H1 (cell line): Measurements from ENCODE around the gene TIAM2. TPM values are rescaled to one million over a fixed set of nuclear protein-coding genes. Genes with fewer than 3 reads are reported as not detected.

Source experiments
- CTCF ChIA-PET: fragments of 300-600 bp; sonication (Branson Sonifier 250); formaldehyde crosslinking; loops from one replicate; lab custom pipeline; 2021; ENCODE audit not compliant: partially characterized antibody; lab: Charles Lee
- POLR2A ChIA-PET: fragments of 300-600 bp; sonication (Branson Sonifier 250); formaldehyde crosslinking; loops from one replicate; lab custom pipeline; 2021; ENCODE audit warnings: inconsistent platforms; ENCODE audit not compliant: partially characterized antibody; lab: Charles Lee
- DNase-seq, 2 experiments: peaks; one replicate each; pipeline versions ENCODE4 v3.0.0 to v3.0.0-alpha.2; 2010 to 2022; ENCODE audit warnings: low spot score in 2 of 2, low read depth in 1 of 2, mixed read lengths in 1 of 2
- FAIRE-seq: peaks from 2 replicates; lab custom pipeline; 2011; peaks lifted over from hg19 to GRCh38; lab: Jason Lieb, UNC
- H2AFZ ChIP-seq: 2 replicates; pipeline ENCODE4 v1.8.1; 2012; ENCODE audit warnings: low read length, inconsistent platforms
- H2AK5ac ChIP-seq: 2 replicates; pipeline ENCODE4 v1.6.1; 2013; ENCODE audit warnings: low read depth, low read length
- H2BK120ac ChIP-seq: replicated peaks from 2 replicates; pipeline ENCODE3; 2013; ENCODE audit warnings: low read depth, low read length, inconsistent platforms
- H2BK12ac ChIP-seq: 2 replicates; pipeline ENCODE4 v1.6.1; 2013; ENCODE audit warnings: low read depth, low read length
- H2BK15ac ChIP-seq: 2 replicates; pipeline ENCODE4 v1.6.1; 2013; ENCODE audit warnings: low read length
- H2BK20ac ChIP-seq: 2 replicates; pipeline ENCODE4 v1.6.1; 2013; ENCODE audit warnings: low read length
- H2BK5ac ChIP-seq: 2 replicates; pipeline ENCODE4 v1.6.1; 2013; ENCODE audit warnings: low read depth, low read length
- H3K14ac ChIP-seq: 2 replicates; pipeline ENCODE4 v1.6.1; 2013; ENCODE audit warnings: inconsistent platforms; ENCODE audit not compliant: insufficient read length
- H3K18ac ChIP-seq: 2 replicates; pipeline ENCODE4 v1.6.1; 2013; ENCODE audit warnings: low read length; ENCODE audit errors: extremely low read depth
- H3K23ac ChIP-seq: 2 replicates; pipeline ENCODE4 v1.6.1; 2013; ENCODE audit warnings: inconsistent platforms; ENCODE audit not compliant: insufficient read length
- H3K23me2 ChIP-seq: 2 replicates; pipeline ENCODE4 v1.6.1; 2013; ENCODE audit warnings: low read depth, low read length
- H3K27ac ChIP-seq: 2 replicates; pipeline ENCODE4 v1.6.1; 2011; ENCODE audit warnings: low read depth, low read length, inconsistent platforms
- H3K27me3 ChIP-seq, 4 experiments: replicated peaks in 1 of 4; 1 replicate in 1 of 4; 2 replicates in 3 of 4; pipeline versions ENCODE4 v1.6.1 to v1.8.1; 2011 to 2013; ENCODE audit warnings: low read length in 3 of 4, mild to moderate bottlenecking in 3 of 4, inconsistent platforms in 2 of 4, mixed read lengths in 2 of 4, moderate library complexity in 1 of 4; ENCODE audit not compliant: control insufficient read depth in 3 of 4, insufficient read depth in 3 of 4; ENCODE audit errors: extremely low read depth in 1 of 4
- H3K36me3 ChIP-seq, 4 experiments: 2 replicates each; pipeline versions ENCODE4 v1.6.1 to v1.8.1; 2011 to 2013; ENCODE audit warnings: mild to moderate bottlenecking in 4 of 4, low read length in 3 of 4, moderate library complexity in 2 of 4, control low read depth in 1 of 4, inconsistent platforms in 1 of 4; ENCODE audit not compliant: insufficient read depth in 4 of 4, control insufficient read depth in 2 of 4
- H3K4ac ChIP-seq: replicated peaks from 2 replicates; pipeline ENCODE3; 2013; ENCODE audit warnings: low read length, low read depth, mixed read lengths, inconsistent platforms; ENCODE audit not compliant: insufficient read length
- H3K4me1 ChIP-seq, 4 experiments: replicated peaks in 1 of 4; 1 replicate in 1 of 4; 2 replicates in 3 of 4; pipeline versions ENCODE4 v1.6.1 to v1.8.1; 2011 to 2013; ENCODE audit warnings: low read length in 3 of 4, inconsistent platforms in 2 of 4, mixed read lengths in 1 of 4; ENCODE audit not compliant: insufficient read depth in 4 of 4, control insufficient read depth in 3 of 4
- H3K4me2 ChIP-seq, 2 experiments: 2 replicates each; pipeline versions ENCODE4 v1.6.1 to v1.8.1; 2011 to 2013; ENCODE audit warnings: low read depth in 2 of 2, low read length in 2 of 2, control low read depth in 1 of 2, inconsistent platforms in 1 of 2, mild to moderate bottlenecking in 1 of 2; ENCODE audit not compliant: insufficient read depth in 1 of 2
- H3K4me3 ChIP-seq, 4 experiments: fragments of 200-600, 300-600 bp in 1 of 4; sonication (generic), shearing (Covaris generic), sonication (Bioruptor Twin) in 1 of 4; 2 replicates each; pipeline versions ENCODE4 v1.5.1 to v1.8.1; 2011 to 2016; ENCODE audit warnings: low read length in 4 of 4, low read depth in 3 of 4, control low read depth in 2 of 4, inconsistent platforms in 2 of 4, mild to moderate bottlenecking in 2 of 4, mixed read lengths in 1 of 4, moderate library complexity in 1 of 4; ENCODE audit not compliant: insufficient read depth in 2 of 4; ENCODE audit errors: extremely low read depth in 1 of 4
- H3K56ac ChIP-seq: replicated peaks from 2 replicates; pipeline ENCODE3; 2013; ENCODE audit warnings: low read depth, mild to moderate bottlenecking, mixed read lengths, low read length, inconsistent platforms; ENCODE audit not compliant: insufficient read length
- H3K79me1 ChIP-seq: 2 replicates; pipeline ENCODE4 v1.6.1; 2013; ENCODE audit warnings: low read depth, low read length, control low read depth
- H3K79me2 ChIP-seq, 2 experiments: 2 replicates each; pipeline versions ENCODE4 v1.6.1 to v1.8.1; 2012 to 2013; ENCODE audit warnings: low read length in 2 of 2, mild to moderate bottlenecking in 2 of 2, inconsistent platforms in 1 of 2; ENCODE audit not compliant: insufficient read depth in 2 of 2, control insufficient read depth in 1 of 2
- H3K9ac ChIP-seq, 4 experiments: replicated peaks in 1 of 4; 1 replicate in 1 of 4; 2 replicates in 3 of 4; pipeline versions ENCODE4 v1.6.1 to v1.8.1; 2011 to 2013; ENCODE audit warnings: low read depth in 3 of 4, low read length in 3 of 4, control low read depth in 2 of 4, mild to moderate bottlenecking in 2 of 4, moderate library complexity in 2 of 4, inconsistent platforms in 1 of 4; ENCODE audit errors: extremely low read depth in 1 of 4
- H3K9me3 ChIP-seq, 2 experiments: 2 replicates each; pipeline versions ENCODE4 v1.6.1 to v1.8.1; 2012 to 2013; ENCODE audit warnings: mild to moderate bottlenecking in 2 of 2, moderate library complexity in 2 of 2, control low read depth in 1 of 2, inconsistent platforms in 1 of 2, low read depth in 1 of 2, low read length in 1 of 2, mixed read lengths in 1 of 2; ENCODE audit not compliant: insufficient read depth in 2 of 2
- H4K20me1 ChIP-seq, 2 experiments: replicated peaks in 1 of 2; 2 replicates each; pipeline versions ENCODE3 to v1.8.1; 2011 to 2013; ENCODE audit warnings: inconsistent platforms in 2 of 2, low read length in 2 of 2, mild to moderate bottlenecking in 1 of 2; ENCODE audit not compliant: insufficient read depth in 2 of 2, control insufficient read depth in 1 of 2
- H4K5ac ChIP-seq: 2 replicates; pipeline ENCODE4 v1.6.1; 2013; ENCODE audit warnings: low read length, low read depth, mixed read lengths, inconsistent platforms; ENCODE audit not compliant: insufficient read length
- H4K8ac ChIP-seq: 2 replicates; pipeline ENCODE4 v1.8.0; 2013; ENCODE audit warnings: mild to moderate bottlenecking, moderate library complexity, low read length, inconsistent platforms; ENCODE audit not compliant: insufficient read depth; ENCODE audit errors: extremely low read depth
- H4K91ac ChIP-seq: replicated peaks from 2 replicates; pipeline ENCODE3; 2013; ENCODE audit warnings: low read length, mixed read lengths, inconsistent platforms; ENCODE audit not compliant: insufficient read length
- EGR1 ChIP-seq: IDR thresholded peaks from 2 replicates; pipeline ENCODE4 v1.6.1; 2011; ENCODE audit warnings: low read depth, low read length, borderline replicate concordance
- HDAC6 ChIP-seq: IDR thresholded peaks from one replicate; pipeline ENCODE4 v1.7.1; 2012; ENCODE audit warnings: low read depth, mild to moderate bottlenecking, inconsistent platforms, low read length, moderate library complexity
- KDM4A ChIP-seq: IDR thresholded peaks from one replicate; pipeline ENCODE4 v1.7.1; 2012; ENCODE audit warnings: low read depth, mild to moderate bottlenecking, moderate library complexity, low read length, inconsistent platforms; ENCODE audit not compliant: severe bottlenecking
- KDM5A ChIP-seq: fragments of 200-600 bp; IDR thresholded peaks from 2 replicates; pipeline ENCODE4 v1.7.1; 2012; ENCODE audit warnings: mild to moderate bottlenecking, low read length, inconsistent platforms, mixed read lengths
- RNF2 ChIP-seq: fragments of 200-900, 300-1000 bp; sonication (generic); IDR thresholded peaks from 2 replicates; pipeline ENCODE4 v1.7.1; 2016; ENCODE audit warnings: borderline replicate concordance, low read depth, mild to moderate bottlenecking, antibody characterized with exemption, low read length; ENCODE audit not compliant: poor library complexity, severe bottlenecking; ENCODE audit errors: missing control alignments
- TBP ChIP-seq: IDR thresholded peaks from 2 replicates; pipeline ENCODE4 v1.6.1; 2011; ENCODE audit warnings: low read depth, low read length, improper control_type of control experiment
- WGBS, 2 experiments: shearing (Covaris generic) in 1 of 2; methylation state at CpG; one replicate each; pipeline versions ENCODE4 v1.1.6 to v1.1.7; 2013 to 2015; ENCODE audit warnings: low lambda C conversion rate in 2 of 2, mixed read lengths in 2 of 2, inconsistent platforms in 1 of 2, low coverage in 1 of 2, missing lambda C conversion rate in 1 of 2; ENCODE audit not compliant: insufficient replicate concordance in 2 of 2, insufficient coverage in 1 of 2, insufficient read length in 1 of 2; ENCODE audit errors: extremely low coverage in 1 of 2, missing lambda C conversion rate in 1 of 2; 5-methylcytosine and 5-hydroxymethylcytosine counted together
- polyA plus RNA-seq, 7 experiments: library from polyadenylated mRNA; depleted of rRNA in 3 of 7; stranded (reverse) in 5 of 7; unstranded in 2 of 7; fragments of >200 nt in 5 of 7; fragments of 200-250 nt in 2 of 7; gene quantifications; 1 replicate in 5 of 7; 2 replicates in 1 of 7; 4 replicates in 1 of 7; pipeline versions ENCODE4 v1.2.1 to v1.2.3, GENCODE V29; 2011 to 2013; ENCODE audit warnings: missing spikeins in 2 of 7, mixed read lengths in 2 of 7
- total RNA-seq: library from RNA; stranded (reverse); fragmentation: NEBNext Ultra II Directional; extraction: Animal tissue kit (Norgen Biotek cat#: 25700); gene quantifications from 2 replicates; pipeline ENCODE4 v1.2.1, GENCODE V29; 2021

The TIAM2 gene
- total and polyA plus RNA-seq, 2 of the 8 experiments (the other 6 are each of a cell fraction or from before 2014, with no cell fraction given), result 7.4 to 23.9 TPM

DNA sequence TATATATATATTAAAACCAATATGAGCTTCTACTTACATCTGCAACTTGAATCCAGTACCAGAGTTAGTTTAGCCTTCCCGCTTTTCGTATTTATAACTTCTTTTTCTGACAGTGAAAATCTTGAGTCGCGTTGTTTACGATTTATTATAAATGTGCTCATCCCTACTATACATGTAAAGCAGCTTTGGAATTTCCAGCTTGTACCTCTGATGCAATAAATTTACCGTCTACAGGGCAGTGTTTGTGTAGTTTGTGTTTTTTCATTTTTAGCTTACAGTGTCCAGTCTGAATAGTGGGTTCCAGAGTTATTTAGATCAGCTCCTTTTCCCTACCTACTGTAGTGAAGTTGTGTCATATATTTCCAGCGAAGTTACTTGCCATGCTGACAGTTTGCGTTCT is 66.3 kb downstream of the TIAM2 start:
- Histone ChIP-seq H3K79me1 (no peaks in the 10 kb centered on the region), H2BK5ac (no peak overlapping the region), H2BK12ac (no peak overlapping the region), H3K9ac (no peak overlapping the region), H3K14ac (no peak overlapping the region), H3K4me3 (no peak overlapping the region), H3K23me2 (no peaks in the 10 kb centered on the region), H3K56ac (no peak overlapping the region), H3K4me2 (no peak overlapping the region), H3K4ac (no peak overlapping the region), H3K18ac (no peak overlapping the region), H2AFZ (no peak overlapping the region), H4K20me1 (no peaks in the 10 kb centered on the region), H3K27me3 (no peaks in the 10 kb centered on the region), H3K79me2 (peaks cover 0 to 2% of the 10 kb centered on the region in 2 experiments; a peak in 1 of 4 replicates), H3K27ac (no peak overlapping the region), H3K36me3 (no peaks in the 10 kb centered on the region), H2BK20ac (no peak overlapping the region), H3K23ac (no peak overlapping the region), H2BK15ac (no peak overlapping the region), H3K9me3 (0 out of 4 replicates have a peak, but pooled peaks cover 0 to 4% of the 10 kb centered on the region in 2 experiments), H4K8ac (no peak overlapping the region), H4K91ac (no peak overlapping the region), H4K5ac (no peak overlapping the region), H3K4me1 (peaks cover 0 to 5% (median 0%) of the 10 kb centered on the region in 4 experiments; a peak in 2 of 7 replicates), H2BK120ac (no peak overlapping the region), H2AK5ac (no peak overlapping the region)
- POLR2A ChIA-PET, result no interaction called here
- CTCF ChIA-PET, result interaction anchor here (1.4 kb wide), 1 partner anchor 11 kb away, joined by 3 read pairs; no protein-coding TSS in a partner anchor
- FAIRE-seq (no peak), DNase-seq (no peak)
- WGBS, 2 experiments, result 99% methylated on average over 8 of the region's 8 CpGs; no CpG with 5 or more reads in 1 of the 2 experiments
- TF ChIP-seq HDAC6, result no peak
- TF ChIP-seq EGR1, result no peak
- TF ChIP-seq TBP, result no peak
- TF ChIP-seq KDM4A, result no peak
- TF ChIP-seq KDM5A, result no peak
- no peak for TF ChIP-seq RNF2
